SU-DHL-6 (cell line): ENCODE results near the gene FBXO36.

Experiments used
- EZH2phosphoT487 ChIP-seq: fragments of 200-600 bp; sonication (generic), shearing (Covaris generic); conservative IDR thresholded peaks from 2 replicates; pipeline ENCODE4 v1.6.1; 2018; ENCODE audit warnings: mild to moderate bottlenecking, antibody characterized with exemption, low read length, moderate library complexity, mixed read lengths
- TF ChIP-seq, protein P1 (sequence below): fragments of 200-600 bp; sonication (generic); IDR thresholded peaks from one replicate; pipeline ENCODE4 v1.5.1; 2017; ENCODE audit warnings: antibody characterized with exemption, mild to moderate bottlenecking, low read length, moderate library complexity; ENCODE audit not compliant: insufficient read depth, poor library complexity, severe bottlenecking

DNA sequence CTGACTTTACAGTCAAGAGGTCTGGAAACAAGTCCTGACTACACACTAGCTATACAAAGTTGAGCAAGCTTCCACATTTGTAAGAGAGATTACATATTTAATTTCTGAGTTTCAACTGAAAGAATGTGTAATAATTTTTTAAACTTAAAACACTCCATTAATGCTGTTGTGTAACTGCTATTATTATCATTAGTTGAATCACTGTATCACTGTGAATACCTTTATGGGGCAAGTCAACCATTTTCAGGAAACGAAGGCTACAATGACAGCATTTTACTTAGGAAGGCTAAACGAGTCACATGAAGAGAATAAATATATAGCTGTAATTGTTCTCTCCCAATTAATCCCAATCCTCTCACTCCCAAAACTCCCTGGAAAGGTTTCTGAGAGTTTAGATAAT is 46.8 kb upstream of the FBXO36 start:
- TF ChIP-seq, protein P1, sequence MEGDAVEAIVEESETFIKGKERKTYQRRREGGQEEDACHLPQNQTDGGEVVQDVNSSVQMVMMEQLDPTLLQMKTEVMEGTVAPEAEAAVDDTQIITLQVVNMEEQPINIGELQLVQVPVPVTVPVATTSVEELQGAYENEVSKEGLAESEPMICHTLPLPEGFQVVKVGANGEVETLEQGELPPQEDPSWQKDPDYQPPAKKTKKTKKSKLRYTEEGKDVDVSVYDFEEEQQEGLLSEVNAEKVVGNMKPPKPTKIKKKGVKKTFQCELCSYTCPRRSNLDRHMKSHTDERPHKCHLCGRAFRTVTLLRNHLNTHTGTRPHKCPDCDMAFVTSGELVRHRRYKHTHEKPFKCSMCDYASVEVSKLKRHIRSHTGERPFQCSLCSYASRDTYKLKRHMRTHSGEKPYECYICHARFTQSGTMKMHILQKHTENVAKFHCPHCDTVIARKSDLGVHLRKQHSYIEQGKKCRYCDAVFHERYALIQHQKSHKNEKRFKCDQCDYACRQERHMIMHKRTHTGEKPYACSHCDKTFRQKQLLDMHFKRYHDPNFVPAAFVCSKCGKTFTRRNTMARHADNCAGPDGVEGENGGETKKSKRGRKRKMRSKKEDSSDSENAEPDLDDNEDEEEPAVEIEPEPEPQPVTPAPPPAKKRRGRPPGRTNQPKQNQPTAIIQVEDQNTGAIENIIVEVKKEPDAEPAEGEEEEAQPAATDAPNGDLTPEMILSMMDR: no peak
- no peak for TF ChIP-seq EZH2phosphoT487
